ENCODE results near the gene UNC45A.

The UNC45A gene

GRCh38 chr15:90968434-90968833 is 33.3 kb downstream of the UNC45A start:
- no peak for DNase-seq

DNA sequence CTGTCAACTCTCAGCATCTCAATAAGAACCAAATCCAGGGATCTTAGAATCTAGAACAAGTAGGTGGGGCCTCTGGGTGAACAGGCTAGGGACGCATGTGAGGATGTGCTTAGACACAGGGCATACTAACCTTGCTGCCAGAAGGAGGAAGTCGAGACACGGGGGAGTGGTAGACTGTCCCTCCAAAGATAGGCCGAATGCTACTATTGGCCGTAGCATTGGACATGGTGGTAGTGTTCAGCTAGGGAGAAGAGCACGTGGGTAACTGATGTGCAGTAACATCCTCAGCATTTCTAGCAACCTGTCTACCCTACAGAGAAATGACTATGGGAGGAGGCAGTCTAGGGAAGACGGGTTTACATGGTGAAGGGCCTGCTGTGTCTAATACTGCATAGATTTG is 35.2 kb downstream of the UNC45A start:
- no peak for DNase-seq

DNA sequence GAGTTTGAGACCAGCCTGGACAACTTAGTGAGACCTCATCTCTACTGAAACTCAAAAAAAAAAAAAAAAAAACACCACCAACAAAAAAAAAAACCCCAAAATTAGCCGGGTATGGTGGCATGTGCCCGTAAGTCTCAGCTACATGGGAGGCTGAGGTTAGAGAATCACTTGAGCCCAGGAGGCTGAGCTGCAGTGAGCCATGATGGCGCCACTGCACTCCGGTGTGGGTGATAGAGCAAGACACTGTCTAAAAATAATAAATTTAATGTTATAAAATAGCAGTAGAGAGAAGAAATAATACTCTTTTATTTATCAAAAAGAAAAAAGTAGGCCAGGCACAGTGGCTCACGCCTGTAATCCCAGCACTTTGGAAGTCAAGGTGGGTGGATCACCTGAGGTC is 37.0 kb downstream of the UNC45A start:
- no peak for DNase-seq

- DNase-seq: no peak
These were observed 39.1 kb downstream of the UNC45A start for GRCh38 chr15:90974216-90974615.

DNA sequence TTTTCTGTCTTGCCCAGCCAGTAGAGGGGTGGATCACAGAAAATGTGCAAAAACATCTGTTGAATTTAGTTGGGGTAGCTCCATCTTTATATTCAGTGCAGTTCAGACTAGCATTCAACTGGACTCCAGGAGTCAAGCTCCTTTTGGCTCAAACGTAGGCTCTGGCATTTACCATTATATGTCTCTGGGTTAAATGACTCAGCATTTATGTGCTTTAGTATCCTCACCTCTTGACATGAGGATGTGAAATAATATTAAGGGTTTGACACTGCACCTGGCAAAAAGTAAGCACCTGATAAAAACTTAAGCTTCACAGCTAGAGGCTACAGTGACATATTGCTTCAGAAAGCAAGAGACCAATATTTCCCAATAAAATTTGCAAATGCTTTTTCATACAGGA is 44.5 kb downstream of the UNC45A start:
- no peak for DNase-seq

GRCh38 chr15:90981681-90982080 is 46.6 kb downstream of the UNC45A start:
- no peak for DNase-seq

DNA sequence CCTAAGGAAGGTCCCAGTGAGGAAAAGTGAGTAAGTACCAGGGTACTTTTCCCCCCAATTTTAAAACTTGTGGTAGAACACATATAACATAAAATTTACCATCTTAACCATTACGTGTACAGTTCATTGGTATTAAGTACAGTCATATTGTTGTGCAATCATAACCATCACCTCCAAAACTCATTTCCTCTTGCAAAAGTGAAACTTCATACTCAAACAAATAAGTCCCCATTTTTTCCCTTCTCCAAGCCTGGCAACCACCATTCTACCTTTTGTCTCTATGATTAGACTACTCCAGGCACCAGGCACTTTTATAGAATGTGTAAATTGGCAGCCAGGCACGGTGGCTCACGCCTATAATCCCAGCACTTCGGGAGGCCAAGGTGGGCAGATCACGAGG is 47.0 kb downstream of the UNC45A start:
- DNase-seq: no peak

DNA sequence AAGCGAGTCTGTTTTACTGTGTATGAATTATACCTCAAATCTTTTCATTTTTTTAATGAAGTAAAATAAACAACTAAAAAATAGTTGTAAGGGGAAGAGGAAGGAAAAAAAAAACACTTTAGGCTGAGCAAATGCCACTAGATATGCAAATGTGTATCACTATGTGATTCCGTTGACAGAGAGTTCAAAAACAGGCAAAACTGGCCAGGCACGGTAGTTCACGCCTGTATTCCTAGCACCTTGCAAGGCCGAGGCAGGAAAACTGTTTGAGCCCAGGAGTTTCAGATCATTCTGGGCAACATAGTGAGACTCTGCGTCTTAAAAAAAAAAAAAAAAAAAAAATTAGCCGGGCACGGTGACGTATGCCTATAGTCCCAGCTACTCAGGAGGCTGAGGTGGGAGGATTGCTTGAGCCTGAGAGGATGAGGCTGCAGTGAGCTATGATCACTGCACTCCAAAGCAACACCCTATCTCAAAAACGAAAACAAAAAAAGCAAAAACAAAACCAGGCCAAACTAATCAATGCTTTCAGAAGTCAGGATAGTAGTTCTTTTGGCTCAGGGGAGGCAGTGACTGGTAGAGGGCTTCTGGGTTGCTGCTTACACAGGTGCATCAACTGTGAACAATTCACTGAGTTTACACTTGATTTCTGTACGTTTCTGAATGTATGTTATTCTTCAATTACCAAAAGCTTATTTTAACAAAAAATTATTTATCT is 51.9 kb downstream of the UNC45A start:
- no peak for DNase-seq

DNA sequence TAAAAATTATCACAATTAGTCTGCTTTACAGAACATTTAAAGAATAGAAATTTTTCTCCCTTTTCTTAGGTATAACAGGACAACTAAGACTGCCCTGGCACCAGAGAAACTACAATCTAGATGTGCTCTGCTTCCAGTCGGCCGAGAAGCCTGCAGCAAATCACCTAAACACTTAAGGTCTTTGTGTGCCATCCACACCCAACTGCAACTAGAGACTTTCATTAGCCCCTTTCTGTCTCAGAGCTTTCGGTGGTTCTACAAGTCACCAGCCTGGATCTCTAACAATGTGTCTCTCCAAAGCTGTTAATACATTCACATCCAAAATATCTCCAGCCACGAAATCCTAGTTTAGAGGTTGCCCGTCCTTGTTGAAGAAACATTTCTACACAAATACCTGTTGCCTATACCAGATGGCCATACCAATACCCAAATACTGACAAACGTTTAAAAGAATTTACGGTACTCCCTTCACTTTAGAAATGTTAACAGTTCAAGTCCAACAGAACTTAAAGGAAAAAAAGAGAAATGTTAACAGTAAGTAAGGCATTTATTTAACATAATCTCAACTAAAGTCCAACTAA is 52.6 kb downstream of the UNC45A start:
- DNase-seq: no peak

GRCh38 chr15:90988296-90988695 is 53.2 kb downstream of the UNC45A start:
- no peak for DNase-seq

DNA sequence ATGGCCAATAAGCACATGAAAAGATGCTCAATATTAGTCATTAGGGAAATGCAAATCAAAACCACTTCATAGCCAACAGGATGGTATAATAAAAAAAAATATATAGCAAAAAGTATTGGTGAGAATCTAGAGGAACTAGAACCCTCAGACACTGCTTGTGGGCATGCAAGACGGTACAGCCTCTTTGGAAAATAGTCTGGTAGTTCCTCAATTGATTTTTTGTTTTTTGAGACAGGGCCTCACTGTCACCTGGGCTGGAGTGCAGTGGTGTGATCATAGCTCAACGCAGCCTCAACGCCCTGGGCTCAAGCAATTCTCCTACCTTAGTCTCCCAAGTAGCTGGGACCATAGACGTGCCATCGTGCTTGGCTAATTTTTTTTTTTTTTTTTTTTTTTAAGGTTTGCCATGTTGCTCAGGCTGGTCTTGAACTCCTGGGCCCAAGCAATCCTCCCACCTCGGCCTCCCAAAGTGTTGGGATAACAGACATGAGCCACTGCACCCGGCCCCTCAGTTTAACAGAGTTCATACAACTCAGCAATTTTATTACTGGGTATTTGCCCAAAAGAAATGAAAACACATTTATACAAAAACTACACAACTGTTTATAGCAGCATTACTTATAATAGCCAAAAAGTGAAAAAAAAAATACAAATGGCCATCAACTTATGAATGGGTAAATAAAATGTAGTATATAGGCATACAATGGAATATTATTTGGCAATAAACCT is 54.1 kb downstream of the UNC45A start:
- DNase-seq: no peak

DNA sequence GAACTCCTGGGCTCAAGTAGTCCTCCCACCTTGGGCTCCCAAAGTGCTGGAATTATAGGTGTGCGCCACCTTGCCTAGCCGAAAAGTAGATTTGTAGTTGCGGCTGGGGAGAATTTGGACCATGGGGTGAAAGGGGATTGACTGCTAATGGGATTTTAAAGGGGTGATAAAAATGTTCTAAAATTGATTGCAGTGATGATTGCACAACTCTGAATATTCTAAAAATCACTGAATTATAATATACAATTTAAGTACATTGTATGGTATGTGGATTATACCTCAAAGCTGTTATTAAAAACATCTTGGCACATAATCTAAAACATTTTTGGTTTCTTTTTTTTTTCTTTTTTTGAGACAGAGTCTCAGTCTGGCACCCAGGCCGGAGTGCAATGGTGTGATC is 55.4 kb downstream of the UNC45A start:
- DNase-seq: no peak

GRCh38 chr15:90991587-90992285 is 56.7 kb downstream of the UNC45A start:
- no peak for DNase-seq

DNA sequence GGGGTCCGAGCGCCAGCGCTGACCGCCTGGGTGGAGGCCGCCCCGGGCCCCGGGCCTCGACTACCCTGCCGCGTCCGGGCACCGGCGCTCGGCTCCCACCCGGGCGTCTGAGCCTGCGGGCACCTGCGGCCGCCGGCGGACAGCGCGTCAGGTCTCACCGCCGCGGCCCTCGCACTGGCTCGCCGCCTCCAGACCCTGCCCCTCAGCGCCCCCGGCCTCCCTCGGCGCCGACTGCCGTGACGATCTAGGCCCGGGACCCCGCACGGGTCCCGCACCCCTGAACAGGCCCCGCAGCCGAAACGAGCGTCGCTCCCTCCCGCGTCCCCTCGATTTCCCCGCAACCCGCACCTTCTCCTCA is 59.0 kb downstream of the UNC45A start:
- no peak for DNase-seq

- DNase-seq: peak; percentile 99
These were observed 59.6 kb downstream of the UNC45A start, which contains the start of gene PRC1 for GRCh38 chr15:90994417-90995311. PRC1 (minus strand) TSS chr15:90994535; CDS start chr15:90994417, 118 bp downstream.

GRCh38 chr15:90998737-90999136 is 63.7 kb downstream of the UNC45A start:
- no peak for DNase-seq

GRCh38 chr15:91001209-91001608 is 66.1 kb downstream of the UNC45A start:
- DNase-seq: no peak

All from stimulated activated CD4-positive, alpha-beta T cell treated with anti-CD3 and anti-CD28 coated beads, Interleukin-15, amount 100 ng/mL, for 24 hours (primary cell).